ENCODE results near the gene OBP2B. TPM values are rescaled to one million over a fixed set of nuclear protein-coding genes. Genes with fewer than 3 reads are reported as not detected.

The OBP2B gene
- not detected in 2 replicates for total RNA-seq

GRCh38 chr9:133208880-133209300 is at the start of gene OBP2B:
Gene OBP2B, minus strand, starts transcription at chr9:133209250. Its CDS starts 51 bp downstream, at chr9:133209199.

GRCh38 chr9:133163504-133164172 is 45.4 kb downstream of the OBP2B start, which contains the start of gene GBGT1:
Gene GBGT1, minus strand, starts transcription at chr9:133163914. Its CDS starts 1,502 bp downstream, at chr9:133162412.

Other genes with a start within 250 kb of the OBP2B start
- 0.17 TPM in 1 of 2 replicates, not detected in the other for gene GFI1B, start 230.6 kb downstream of the OBP2B start, total RNA-seq
- 39.0 and 40.7 TPM in 2 replicates for gene GTF3C5, start 178.3 kb downstream of the OBP2B start, total RNA-seq
- gene CEL, start 147.3 kb downstream of the OBP2B start, total RNA-seq = under 0.01 and 0.66 TPM in 2 replicates
- 16.9 and 32.4 TPM in 2 replicates for gene RALGDS, start 88.0 kb downstream of the OBP2B start, total RNA-seq
- gene GBGT1, start 45.3 kb downstream of the OBP2B start, total RNA-seq = 3.1 and 5.6 TPM in 2 replicates
- gene ABO, start 66.0 kb upstream of the OBP2B start, total RNA-seq = not detected in 2 replicates
- 9.6 and 10.9 TPM in 2 replicates for gene SURF6, start 126.9 kb upstream of the OBP2B start, total RNA-seq
- 17.9 and 21.5 TPM in 2 replicates for gene MED22, start 138.9 kb upstream of the OBP2B start, total RNA-seq
- 2,204 and 2,714 TPM in 2 replicates for gene RPL7A, start 139.0 kb upstream of the OBP2B start, total RNA-seq
- gene SURF1, start 147.2 kb upstream of the OBP2B start, total RNA-seq = 29.6 and 30.8 TPM in 2 replicates
- 13.5 and 22.2 TPM in 2 replicates for gene SURF2, start 147.3 kb upstream of the OBP2B start, total RNA-seq
- 459 and 569 TPM in 2 replicates for gene SURF4, start 166.8 kb upstream of the OBP2B start, total RNA-seq
- gene STKLD1, start 167.1 kb upstream of the OBP2B start, total RNA-seq = 1.2 TPM in 2 replicates
- gene REXO4, start 208.8 kb upstream of the OBP2B start, total RNA-seq = 11.9 and 21.7 TPM in 2 replicates
- gene ADAMTS13, start 213.1 kb upstream of the OBP2B start, total RNA-seq = 2.2 and 6.0 TPM in 2 replicates